Progenitor cell of endocrine pancreas (in vitro differentiated cells): ENCODE data around the gene NAPEPLD. TPM values are rescaled to one million over a fixed set of nuclear protein-coding genes. Genes with fewer than 3 reads are reported as not detected.
"Not testable (repeated sequence)": the region's sequence is repeated elsewhere in the genome, so short reads cannot be mapped to it uniquely, and the experiment has no call there.

Experiments
- DNase-seq: peaks from one replicate; pipeline ENCODE4 v3.0.0; 2021; ENCODE audit warnings: low spot score; ENCODE audit not compliant: unreplicated experiment
- H3K27ac Mint-ChIP-seq: 2 replicates; pipeline ENCODE4 v1.8.0; 2021; ENCODE audit warnings: mild to moderate bottlenecking, moderate library complexity, mixed read lengths
- H3K27me3 Mint-ChIP-seq: 2 replicates; pipeline ENCODE4 v1.8.0; 2021; ENCODE audit warnings: mixed read lengths
- H3K36me3 Mint-ChIP-seq: 2 replicates; pipeline ENCODE4 v1.8.0; 2022; ENCODE audit warnings: mixed read lengths; ENCODE audit not compliant: insufficient read depth
- H3K4me1 Mint-ChIP-seq: 2 replicates; pipeline ENCODE4 v1.8.0; 2021; ENCODE audit warnings: low read depth, mixed read lengths
- H3K4me3 Mint-ChIP-seq: 2 replicates; pipeline ENCODE4 v1.8.0; 2021; ENCODE audit warnings: low read depth, mild to moderate bottlenecking, moderate library complexity, mixed read lengths
- H3K9me3 Mint-ChIP-seq: 2 replicates; pipeline ENCODE4 v1.8.0; 2021; ENCODE audit warnings: low read depth, mixed read lengths
- CTCF ChIP-seq: fragments of 200-600 bp; sonication (generic); IDR thresholded peaks from one replicate; pipeline ENCODE4 v1.5.0; 2021; ENCODE audit warnings: antibody characterized with exemption, mild to moderate bottlenecking; ENCODE audit not compliant: unreplicated experiment
- total RNA-seq: library from RNA; stranded (reverse); gene quantifications from 2 replicates; pipeline ENCODE4 v1.2.1, GENCODE V29; 2021

NAPEPLD gene
- total RNA-seq, 1 donor from 2014 or later: 17.4 TPM

- Mint-ChIP-seq H3K36me3 (peaks cover 5% of the 10 kb centered on the region), H3K4me1 (peaks cover 39% of the 10 kb centered on the region), H3K9me3 (peaks cover 5% of the 10 kb centered on the region), H3K27me3 (no peaks in the 10 kb centered on the region), H3K27ac (peak overlapping the region; percentile 98), H3K4me3 (peak overlapping the region; percentile 97)
- TF ChIP-seq CTCF: no peak
- no peak for DNase-seq
Measured at GRCh38 chr7:103148131-103148993, 537 bp downstream of the NAPEPLD start.

GRCh38 chr7:103144754-103145153, 4.1 kb downstream of the NAPEPLD start:
- not testable (repeated sequence) for H3K4me3 Mint-ChIP-seq, H3K36me3 Mint-ChIP-seq, H3K9me3 Mint-ChIP-seq, H3K27ac Mint-ChIP-seq, DNase-seq, H3K27me3 Mint-ChIP-seq
- H3K4me1 Mint-ChIP-seq: peaks cover 28% of the 10 kb centered on the region

GRCh38 chr7:103143868-103144267, 5.0 kb downstream of the NAPEPLD start:
- Mint-ChIP-seq H3K27me3 (no peaks in the 10 kb centered on the region), H3K4me1 (peaks cover 24% of the 10 kb centered on the region), H3K9me3 (no peaks in the 10 kb centered on the region), H3K36me3 (peaks cover 8% of the 10 kb centered on the region), H3K4me3 (no peak overlapping the region), H3K27ac (no peak overlapping the region)
- DNase-seq: no peak
- TF ChIP-seq CTCF: no peak

- TF ChIP-seq CTCF: no peak
- no peak for DNase-seq
- H3K9me3 Mint-ChIP-seq: no peaks in the 10 kb centered on the region
- peaks cover 10% of the 10 kb centered on the region for H3K36me3 Mint-ChIP-seq
- H3K27me3 Mint-ChIP-seq: no peaks in the 10 kb centered on the region
- no peak overlapping the region for H3K27ac Mint-ChIP-seq
- no peak overlapping the region for H3K4me3 Mint-ChIP-seq
- H3K4me1 Mint-ChIP-seq: peaks cover 13% of the 10 kb centered on the region
Measured at GRCh38 chr7:103142494-103142893, 6.4 kb downstream of the NAPEPLD start.

GRCh38 chr7:103141753-103142404, 7.0 kb downstream of the NAPEPLD start:
- H3K9me3 Mint-ChIP-seq: no peaks in the 10 kb centered on the region
- DNase-seq: no peak
- H3K36me3 Mint-ChIP-seq: peaks cover 10% of the 10 kb centered on the region
- no peak overlapping the region for H3K27ac Mint-ChIP-seq
- no peaks in the 10 kb centered on the region for H3K27me3 Mint-ChIP-seq
- H3K4me3 Mint-ChIP-seq: no peak overlapping the region
- peaks cover 7% of the 10 kb centered on the region for H3K4me1 Mint-ChIP-seq
- no peak for TF ChIP-seq CTCF
